Stimulated activated naive CD8-positive, alpha-beta T cell treated with anti-CD3 and anti-CD28 coated beads, Interleukin-15, Interleukin-2, amounts not matched to agents 100 ng/mL and 50 ng/mL, for 24 hours (primary cell): Measurements from ENCODE around the gene NHLRC4.

Experiments used
- H3K27ac Mint-ChIP-seq: one replicate; pipeline ENCODE4 v1.8.0; 2021; ENCODE audit warnings: mild to moderate bottlenecking, mixed read lengths
- H3K27me3 Mint-ChIP-seq: one replicate; pipeline ENCODE4 v1.8.0; 2021; ENCODE audit warnings: mixed read lengths
- H3K36me3 Mint-ChIP-seq: one replicate; pipeline ENCODE4 v1.8.0; 2021; ENCODE audit warnings: low read depth, mixed read lengths
- H3K4me1 Mint-ChIP-seq: one replicate; pipeline ENCODE4 v1.8.0; 2021; ENCODE audit warnings: low read depth, mixed read lengths
- H3K4me3 Mint-ChIP-seq: one replicate; pipeline ENCODE4 v1.8.0; 2021; ENCODE audit warnings: mild to moderate bottlenecking, mixed read lengths
- H3K9me3 Mint-ChIP-seq: one replicate; pipeline ENCODE4 v1.8.0; 2021; ENCODE audit warnings: mixed read lengths

The NHLRC4 gene

GRCh38 chr16:555528-556473 is 11.0 kb upstream of the NHLRC4 start:
- Mint-ChIP-seq H3K27me3 (no peaks in the 10 kb centered on the region), H3K4me1 (no peaks in the 10 kb centered on the region), H3K4me3 (no peak overlapping the region), H3K9me3 (no peaks in the 10 kb centered on the region), H3K36me3 (no peaks in the 10 kb centered on the region), H3K27ac (no peak overlapping the region)

GRCh38 chr16:556474-557173 is 10.2 kb upstream of the NHLRC4 start:
- no peaks in the 10 kb centered on the region for H3K36me3 Mint-ChIP-seq
- no peak overlapping the region for H3K27ac Mint-ChIP-seq
- H3K9me3 Mint-ChIP-seq: no peaks in the 10 kb centered on the region
- no peak overlapping the region for H3K4me3 Mint-ChIP-seq
- no peaks in the 10 kb centered on the region for H3K27me3 Mint-ChIP-seq
- no peaks in the 10 kb centered on the region for H3K4me1 Mint-ChIP-seq

- no peaks in the 10 kb centered on the region for H3K36me3 Mint-ChIP-seq
- peaks cover 5% of the 10 kb centered on the region for H3K27me3 Mint-ChIP-seq
- H3K4me1 Mint-ChIP-seq: no peaks in the 10 kb centered on the region
- no peak overlapping the region for H3K27ac Mint-ChIP-seq
- H3K9me3 Mint-ChIP-seq: no peaks in the 10 kb centered on the region
- H3K4me3 Mint-ChIP-seq: no peak overlapping the region
These were observed 9.1 kb upstream of the NHLRC4 start for GRCh38 chr16:557463-558297.

- H3K4me3 Mint-ChIP-seq: no peak overlapping the region
- H3K4me1 Mint-ChIP-seq: no peaks in the 10 kb centered on the region
- no peaks in the 10 kb centered on the region for H3K9me3 Mint-ChIP-seq
- H3K27ac Mint-ChIP-seq: no peak overlapping the region
- H3K36me3 Mint-ChIP-seq: no peaks in the 10 kb centered on the region
- H3K27me3 Mint-ChIP-seq: peaks cover 6% of the 10 kb centered on the region
These were observed 8.3 kb upstream of the NHLRC4 start for GRCh38 chr16:558298-559020.

GRCh38 chr16:559021-559380 is 7.8 kb upstream of the NHLRC4 start:
- Mint-ChIP-seq H3K9me3 (no peaks in the 10 kb centered on the region), H3K4me3 (no peak overlapping the region), H3K27ac (no peak overlapping the region), H3K27me3 (peaks cover 6% of the 10 kb centered on the region), H3K36me3 (no peaks in the 10 kb centered on the region), H3K4me1 (no peaks in the 10 kb centered on the region)

- no peaks in the 10 kb centered on the region for H3K9me3 Mint-ChIP-seq
- no peaks in the 10 kb centered on the region for H3K4me1 Mint-ChIP-seq
- no peak overlapping the region for H3K4me3 Mint-ChIP-seq
- H3K27me3 Mint-ChIP-seq: peaks cover 6% of the 10 kb centered on the region
- no peak overlapping the region for H3K27ac Mint-ChIP-seq
- H3K36me3 Mint-ChIP-seq: no peaks in the 10 kb centered on the region
These were observed 7.2 kb upstream of the NHLRC4 start for GRCh38 chr16:559411-560203.

GRCh38 chr16:560204-560700 is 6.6 kb upstream of the NHLRC4 start, which contains the start of gene PRR35:
Gene PRR35 (plus strand): TSS chr16:560394. CDS start chr16:563295, 2,901 bp downstream.
- Mint-ChIP-seq H3K4me1 (no peaks in the 10 kb centered on the region), H3K27ac (no peak within 1 kb of the TSS), H3K36me3 (no peaks in the 10 kb centered on the region), H3K4me3 (no peak within 1 kb of the TSS), H3K27me3 (peaks cover 6% of the 10 kb centered on the region), H3K9me3 (no peaks in the 10 kb centered on the region)

- H3K36me3 Mint-ChIP-seq: no peaks in the 10 kb centered on the region
- H3K27ac Mint-ChIP-seq: no peak overlapping the region
- H3K9me3 Mint-ChIP-seq: no peaks in the 10 kb centered on the region
- H3K4me3 Mint-ChIP-seq: no peak overlapping the region
- no peaks in the 10 kb centered on the region for H3K4me1 Mint-ChIP-seq
- H3K27me3 Mint-ChIP-seq: peaks cover 6% of the 10 kb centered on the region
These were observed 5.9 kb upstream of the NHLRC4 start for GRCh38 chr16:560701-561412.

- peaks cover under 1% of the 10 kb centered on the region for H3K4me1 Mint-ChIP-seq
- no peaks in the 10 kb centered on the region for H3K9me3 Mint-ChIP-seq
- no peak overlapping the region for H3K27ac Mint-ChIP-seq
- H3K4me3 Mint-ChIP-seq: no peak overlapping the region
- no peaks in the 10 kb centered on the region for H3K36me3 Mint-ChIP-seq
- H3K27me3 Mint-ChIP-seq: peaks cover 6% of the 10 kb centered on the region
These were observed 5.4 kb upstream of the NHLRC4 start for GRCh38 chr16:561413-561794.

- H3K9me3 Mint-ChIP-seq: no peaks in the 10 kb centered on the region
- H3K27ac Mint-ChIP-seq: no peak overlapping the region
- H3K4me1 Mint-ChIP-seq: peaks cover 9% of the 10 kb centered on the region
- peaks cover 6% of the 10 kb centered on the region for H3K27me3 Mint-ChIP-seq
- H3K36me3 Mint-ChIP-seq: no peaks in the 10 kb centered on the region
- no peak overlapping the region for H3K4me3 Mint-ChIP-seq
These were observed 4.6 kb upstream of the NHLRC4 start for GRCh38 chr16:561957-562938.

GRCh38 chr16:563072-563644 is 3.6 kb upstream of the NHLRC4 start:
- Mint-ChIP-seq H3K36me3 (no peaks in the 10 kb centered on the region), H3K27ac (no peak overlapping the region), H3K4me3 (no peak overlapping the region), H3K27me3 (peaks cover 6% of the 10 kb centered on the region), H3K9me3 (no peaks in the 10 kb centered on the region), H3K4me1 (peaks cover 10% of the 10 kb centered on the region)
